Uterus (tissue), 4 donors: ENCODE measurements around the gene IPO13. TPM values are rescaled to one million over a fixed set of nuclear protein-coding genes. Genes with fewer than 3 reads are reported as not detected.

ENCODE experiments used
- DNase-seq, 2 donors: peaks; one replicate each; pipeline ENCODE4 v3.0.0-alpha.2; 2019 to 2020
- H3K27ac ChIP-seq, 2 donors: fragments of 200-600 bp; sonication (generic); 1 replicate in 1 of 2; 2 replicates in 1 of 2; pipeline ENCODE4 v1.5.1; 2016 to 2018
- H3K27me3 ChIP-seq, 2 donors: fragments of 200-600 bp; sonication (generic); one replicate each; pipeline ENCODE4 v1.5.1; 2018 to 2019; ENCODE audit warnings: control low read depth in 1 of 2
- H3K36me3 ChIP-seq, 2 donors: fragments of 200-600 bp; sonication (generic); one replicate each; pipeline ENCODE4 v1.5.1; 2019; ENCODE audit warnings: control low read depth in 1 of 2
- H3K4me1 ChIP-seq, 2 donors: fragments of 200-600 bp; sonication (generic); one replicate each; pipeline ENCODE4 v1.5.1; 2018 to 2019; ENCODE audit warnings: control low read depth in 1 of 2
- H3K4me3 ChIP-seq, 2 donors: fragments of 200-600 bp; sonication (generic); 1 replicate in 1 of 2; 2 replicates in 1 of 2; pipeline ENCODE4 v1.5.1; 2018 to 2019; ENCODE audit warnings: mild to moderate bottlenecking in 1 of 2
- H3K9me3 ChIP-seq, 2 donors: fragments of 200-600 bp; sonication (generic); one replicate each; pipeline ENCODE4 v1.5.1; 2019; ENCODE audit warnings: control low read depth in 1 of 2
- CTCF ChIP-seq, 4 experiments: fragments of 200-600 bp in 2 of 4; fragments of 450-650 bp in 2 of 4; sonication (generic) in 2 of 4; IDR thresholded peaks; one replicate each; pipeline ENCODE4 v1.5.1; 2016 to 2019; ENCODE audit warnings: antibody characterized with exemption in 4 of 4, mild to moderate bottlenecking in 2 of 4, moderate library complexity in 1 of 4
- POLR2A ChIP-seq, 2 donors: fragments of 450-650 bp; IDR thresholded peaks; one replicate each; pipeline ENCODE4 v1.6.1; 2016; ENCODE audit warnings: antibody characterized with exemption in 2 of 2, mild to moderate bottlenecking in 1 of 2, moderate library complexity in 1 of 2
- intact Hi-C: fragments of 100-400 bp; cut with DNase I; formaldehyde crosslinking; loops from one replicate; pipeline ENCODE4 v1.15.1; 2023; ENCODE audit warnings: low total_unique reads
- total RNA-seq, 4 donors: library from RNA; depleted of rRNA in 3 of 4; stranded (reverse); fragments of >200 nt in 3 of 4; gene quantifications; one replicate each; pipeline versions ENCODE4 v1.1.0 to v1.2.4, GENCODE V29; 2014 to 2023
- donor health status: DM: yes; HTN: yes; CAD: no.

Gene IPO13
- total RNA-seq, 4 donors from 2014 or later: 6.9 to 26.7 (median 18.0) TPM

DNA sequence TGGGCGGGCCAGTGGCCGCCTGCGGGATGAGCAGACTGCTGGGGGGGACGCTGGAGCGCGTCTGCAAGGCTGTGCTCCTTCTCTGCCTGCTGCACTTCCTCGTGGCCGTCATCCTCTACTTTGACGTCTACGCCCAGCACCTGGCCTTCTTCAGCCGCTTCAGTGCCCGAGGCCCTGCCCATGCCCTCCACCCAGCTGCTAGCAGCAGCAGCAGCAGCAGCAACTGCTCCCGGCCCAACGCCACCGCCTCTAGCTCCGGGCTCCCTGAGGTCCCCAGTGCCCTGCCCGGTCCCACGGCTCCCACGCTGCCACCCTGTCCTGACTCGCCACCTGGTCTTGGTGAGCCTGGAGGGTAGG is 34.4 kb downstream of the IPO13 start:
- H3K4me3 ChIP-seq: no peak overlapping the region
- H3K36me3 ChIP-seq: no peaks in the 10 kb centered on the region
- H3K9me3 ChIP-seq: no peaks in the 10 kb centered on the region
- no peak for TF ChIP-seq POLR2A (IDR thresholded peaks at IDR 0.05)
- TF ChIP-seq CTCF (IDR thresholded peaks at IDR 0.05): no peak
- peak in 1 of 2 donors; percentile 13 for DNase-seq
- no peak overlapping the region for H3K27ac ChIP-seq
- H3K27me3 ChIP-seq: no peaks in the 10 kb centered on the region
- intact Hi-C loops: no loop called here
- H3K4me1 ChIP-seq: peaks cover 1 to 3% of the 10 kb centered on the region in 2 donors

DNA sequence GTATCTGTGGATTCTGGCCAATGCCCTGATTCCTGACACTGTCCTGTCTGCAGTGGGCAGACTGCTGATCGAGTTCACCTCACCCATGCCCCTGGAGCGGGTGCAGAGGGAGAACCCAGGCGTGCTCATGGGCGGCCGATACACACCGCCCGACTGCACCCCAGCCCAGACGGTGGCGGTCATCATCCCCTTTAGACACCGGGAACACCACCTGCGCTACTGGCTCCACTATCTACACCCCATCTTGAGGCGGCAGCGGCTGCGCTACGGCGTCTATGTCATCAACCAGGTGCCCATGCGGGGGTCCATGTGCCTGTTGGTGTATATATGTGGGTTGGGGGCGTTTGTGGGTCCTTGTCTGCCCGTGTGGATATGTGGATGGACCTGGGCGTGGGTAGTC is 34.9 kb downstream of the IPO13 start:
- no peak overlapping the region for H3K27ac ChIP-seq
- no peak overlapping the region for H3K4me3 ChIP-seq
- H3K4me1 ChIP-seq: no peaks in the 10 kb centered on the region
- H3K27me3 ChIP-seq: no peaks in the 10 kb centered on the region
- H3K9me3 ChIP-seq: no peaks in the 10 kb centered on the region
- DNase-seq: peak in 1 of 2 donors; percentile 15
- TF ChIP-seq CTCF (IDR thresholded peaks at IDR 0.05) (no peak), POLR2A (IDR thresholded peaks at IDR 0.05) (no peak)
- no peaks in the 10 kb centered on the region for H3K36me3 ChIP-seq
- intact Hi-C loops: no loop called here

DNA sequence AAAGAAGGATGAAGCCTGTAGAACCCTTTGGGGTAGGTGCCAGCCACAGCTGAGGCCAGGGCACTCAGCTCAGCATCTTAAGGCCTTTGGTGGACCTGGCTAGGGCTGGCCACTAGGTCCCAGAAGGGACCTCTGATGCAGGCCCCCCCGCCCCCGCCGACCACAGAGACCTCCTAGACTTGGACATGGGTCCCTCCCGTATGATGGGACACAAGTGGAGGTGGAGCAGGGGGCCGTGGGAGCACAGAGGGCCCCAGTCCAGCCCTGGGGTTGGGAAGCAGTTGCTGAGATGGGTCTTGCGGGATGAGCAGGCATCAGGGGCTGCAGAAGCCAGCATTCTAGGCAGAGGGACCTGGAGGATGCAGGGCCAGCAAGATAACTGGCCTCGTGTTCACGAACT is 35.5 kb downstream of the IPO13 start:
- intact Hi-C loops: no loop called here
- Histone ChIP-seq H3K4me1 (no peaks in the 10 kb centered on the region), H3K27ac (no peak overlapping the region), H3K27me3 (no peaks in the 10 kb centered on the region), H3K9me3 (no peaks in the 10 kb centered on the region), H3K4me3 (no peak overlapping the region), H3K36me3 (no peaks in the 10 kb centered on the region)
- TF ChIP-seq CTCF (IDR thresholded peaks at IDR 0.05) (no peak), POLR2A (IDR thresholded peaks at IDR 0.05) (no peak)
- DNase-seq: no peak

DNA sequence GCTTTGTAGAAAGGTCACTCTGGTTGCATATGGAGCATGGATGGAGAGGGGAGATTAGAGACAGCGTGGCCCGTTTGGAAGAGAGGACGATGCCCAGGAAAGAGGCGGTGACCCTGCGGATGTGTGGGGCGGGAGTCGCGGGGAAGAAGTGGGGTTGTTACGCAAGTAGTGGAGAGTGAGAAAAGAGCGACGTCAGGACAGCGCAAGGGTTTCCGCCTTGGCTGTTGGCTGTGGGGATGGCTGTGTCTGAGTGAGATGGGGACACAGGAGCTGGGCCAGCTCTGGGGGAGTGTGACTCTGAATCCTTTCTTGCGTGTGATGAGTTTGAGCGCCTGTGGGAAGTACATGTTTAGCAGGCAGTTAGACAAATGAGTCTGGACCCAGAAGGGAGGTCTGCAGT is 36.1 kb downstream of the IPO13 start:
- Histone ChIP-seq H3K27me3 (no peaks in the 10 kb centered on the region), H3K4me1 (no peaks in the 10 kb centered on the region), H3K9me3 (no peaks in the 10 kb centered on the region), H3K36me3 (no peaks in the 10 kb centered on the region), H3K27ac (no peak overlapping the region), H3K4me3 (no peak overlapping the region)
- intact Hi-C loops: no loop called here
- no peak for TF ChIP-seq CTCF (IDR thresholded peaks at IDR 0.05)
- TF ChIP-seq POLR2A (IDR thresholded peaks at IDR 0.05): no peak
- DNase-seq: peak in 1 of 2 donors; percentile 13

DNA sequence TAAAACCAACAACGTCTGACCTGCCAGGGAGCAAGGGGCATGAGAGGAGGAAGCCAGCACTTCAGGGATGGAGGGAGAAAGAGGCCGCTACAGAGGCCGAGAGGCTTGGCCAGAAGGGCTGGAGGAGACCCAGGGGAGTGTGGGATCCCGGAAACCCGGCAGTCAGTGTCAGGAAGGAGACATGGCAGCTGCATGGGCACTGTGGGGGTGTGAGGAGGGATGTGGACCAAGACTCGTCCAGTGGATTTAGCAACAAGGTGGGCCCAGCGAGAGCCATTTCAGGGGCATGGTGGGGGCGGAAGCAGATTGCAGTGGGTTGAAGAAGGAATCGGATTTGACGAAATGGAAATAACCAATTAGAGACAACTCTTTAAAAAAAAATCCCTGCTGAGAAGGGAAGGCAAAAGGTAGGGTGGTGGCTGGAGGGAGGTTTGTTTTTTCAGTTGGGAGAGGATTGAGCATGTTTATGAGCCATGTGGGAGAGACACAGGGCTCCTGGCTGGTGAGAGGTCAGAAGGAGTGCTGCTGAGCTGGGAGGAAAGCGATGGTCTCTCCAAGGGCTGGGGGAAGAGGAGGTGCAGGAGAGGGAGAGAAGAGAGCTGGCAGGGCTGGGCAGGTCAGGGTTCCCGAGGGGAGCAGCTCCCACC is 36.6 kb downstream of the IPO13 start:
- Histone ChIP-seq H3K4me1 (no peaks in the 10 kb centered on the region), H3K27ac (no peak overlapping the region), H3K4me3 (no peak overlapping the region), H3K27me3 (no peaks in the 10 kb centered on the region), H3K36me3 (no peaks in the 10 kb centered on the region), H3K9me3 (no peaks in the 10 kb centered on the region)
- peak in 1 of 2 donors; percentile 13 for DNase-seq
- TF ChIP-seq POLR2A (IDR thresholded peaks at IDR 0.05) (no peak), CTCF (IDR thresholded peaks at IDR 0.05) (no peak)
- intact Hi-C loops: no loop called here
